NB4 (cell line): ENCODE results near the gene ADK.

Source experiments
- DNase-seq: peaks from one replicate; pipeline ENCODE4 v3.0.0; 2010; ENCODE audit warnings: low read depth
- H3K4me3 ChIP-seq: one replicate; pipeline ENCODE4 v1.5.1; 2011; ENCODE audit warnings: mild to moderate bottlenecking, low read depth, low read length, moderate library complexity
- MAX ChIP-seq: IDR thresholded peaks from 2 replicates; pipeline ENCODE4 v1.6.1; 2011; ENCODE audit warnings: low read depth, low read length
- MYC ChIP-seq: IDR thresholded peaks from 2 replicates; pipeline ENCODE4 v1.6.1; 2011; ENCODE audit warnings: low read depth, low read length
- POLR2A ChIP-seq: IDR thresholded peaks from 2 replicates; pipeline ENCODE4 v1.6.1; 2011; ENCODE audit warnings: mild to moderate bottlenecking; ENCODE audit not compliant: insufficient read length; ENCODE audit errors: extremely low read depth
- TF ChIP-seq, protein P1 (sequence below): IDR thresholded peaks from one replicate; pipeline ENCODE4 v1.5.1; 2012; ENCODE audit warnings: low read depth, low read length

ADK gene

GRCh38 chr10:74156919-74157289 lies 5.9 kb downstream of the ADK start:
- TF ChIP-seq MYC (no peak), MAX (no peak), POLR2A (no peak)
- TF ChIP-seq, protein P1, sequence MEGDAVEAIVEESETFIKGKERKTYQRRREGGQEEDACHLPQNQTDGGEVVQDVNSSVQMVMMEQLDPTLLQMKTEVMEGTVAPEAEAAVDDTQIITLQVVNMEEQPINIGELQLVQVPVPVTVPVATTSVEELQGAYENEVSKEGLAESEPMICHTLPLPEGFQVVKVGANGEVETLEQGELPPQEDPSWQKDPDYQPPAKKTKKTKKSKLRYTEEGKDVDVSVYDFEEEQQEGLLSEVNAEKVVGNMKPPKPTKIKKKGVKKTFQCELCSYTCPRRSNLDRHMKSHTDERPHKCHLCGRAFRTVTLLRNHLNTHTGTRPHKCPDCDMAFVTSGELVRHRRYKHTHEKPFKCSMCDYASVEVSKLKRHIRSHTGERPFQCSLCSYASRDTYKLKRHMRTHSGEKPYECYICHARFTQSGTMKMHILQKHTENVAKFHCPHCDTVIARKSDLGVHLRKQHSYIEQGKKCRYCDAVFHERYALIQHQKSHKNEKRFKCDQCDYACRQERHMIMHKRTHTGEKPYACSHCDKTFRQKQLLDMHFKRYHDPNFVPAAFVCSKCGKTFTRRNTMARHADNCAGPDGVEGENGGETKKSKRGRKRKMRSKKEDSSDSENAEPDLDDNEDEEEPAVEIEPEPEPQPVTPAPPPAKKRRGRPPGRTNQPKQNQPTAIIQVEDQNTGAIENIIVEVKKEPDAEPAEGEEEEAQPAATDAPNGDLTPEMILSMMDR = no peak
- peak; percentile 46 for DNase-seq
- H3K4me3 ChIP-seq = no peak overlapping the region

DNA sequence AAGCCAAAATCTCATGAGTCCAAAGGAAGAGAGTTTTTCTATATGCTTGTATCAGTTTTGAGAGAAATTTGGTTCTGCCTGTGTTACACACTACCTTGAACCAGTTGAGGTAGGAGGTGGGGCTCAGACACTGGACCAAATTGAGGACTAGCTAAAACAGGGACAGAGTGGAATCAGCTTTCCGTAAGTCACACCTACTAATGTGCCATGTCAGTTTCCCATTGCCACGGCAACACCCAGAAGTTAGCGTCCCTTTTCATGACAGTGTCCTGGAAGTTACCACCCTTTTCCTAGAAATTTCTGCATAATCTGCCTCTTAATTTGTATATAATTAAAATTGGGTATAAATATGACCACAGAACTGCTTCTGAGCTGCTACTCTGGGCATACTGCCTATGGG lies 9.0 kb downstream of the ADK start:
- TF ChIP-seq MAX (no peak), MYC (no peak), POLR2A (no peak)
- TF ChIP-seq, protein P1 = no peak
- no peak for DNase-seq
- no peak overlapping the region for H3K4me3 ChIP-seq

GRCh38 chr10:74163319-74164068 lies 12.5 kb downstream of the ADK start:
- TF ChIP-seq MAX (no peak), MYC (no peak), POLR2A (no peak)
- TF ChIP-seq, protein P1 = no peak
- no peak for DNase-seq
- no peak overlapping the region for H3K4me3 ChIP-seq

- H3K4me3 ChIP-seq = no peak overlapping the region
- DNase-seq = no peak
- TF ChIP-seq, protein P1 = no peak
- no peak for TF ChIP-seq MYC
- TF ChIP-seq POLR2A = no peak
- TF ChIP-seq MAX = no peak
Measured at GRCh38 chr10:74164716-74165529, 13.9 kb downstream of the ADK start.

GRCh38 chr10:74165530-74165901 lies 14.5 kb downstream of the ADK start:
- DNase-seq = peak; percentile 42
- H3K4me3 ChIP-seq = no peak overlapping the region
- TF ChIP-seq POLR2A (no peak), MYC (no peak), MAX (no peak)
- TF ChIP-seq, protein P1 = no peak
